Esophagus muscularis mucosa (tissue), 4 donors: ENCODE data around the gene EPHB1. TPM values are rescaled to one million over a fixed set of nuclear protein-coding genes. Genes with fewer than 3 reads are reported as not detected.
A peak's percentile ranks its signal among the peaks of the same experiment; 100 is the strongest.

Experiments
- DNase-seq: peaks from one replicate; pipeline ENCODE4 v3.0.0-alpha.2; 2017; ENCODE audit errors: extremely low spot score
- H3K27ac ChIP-seq, 4 donors: fragments of 200-600 bp; sonication (generic); replicated peaks in 1 of 4; 1 replicate in 3 of 4; 2 replicates in 1 of 4; pipeline ENCODE4 v1.5.1; 2016 to 2019; ENCODE audit warnings: mild to moderate bottlenecking in 1 of 4
- H3K27me3 ChIP-seq, 4 donors: fragments of 200-600 bp; sonication (generic); one replicate each; pipeline versions ENCODE4 v1.5.1 to v1.6.0; 2016 to 2019
- H3K36me3 ChIP-seq, 4 donors: fragments of 200-600 bp; sonication (generic); one replicate each; pipeline ENCODE4 v1.5.1; 2016 to 2019
- H3K4me1 ChIP-seq, 4 donors: fragments of 200-600 bp; sonication (generic); one replicate each; pipeline ENCODE4 v1.5.1; 2016 to 2019
- H3K4me3 ChIP-seq, 4 donors: fragments of 200-600 bp; sonication (generic); 1 replicate in 2 of 4; 2 replicates in 2 of 4; pipeline ENCODE4 v1.5.1; 2016 to 2019; ENCODE audit warnings: mild to moderate bottlenecking in 4 of 4, moderate library complexity in 1 of 4
- H3K9me3 ChIP-seq, 4 donors: fragments of 200-600 bp; sonication (generic); 1 replicate in 3 of 4; 2 replicates in 1 of 4; pipeline ENCODE4 v1.5.1; 2016 to 2019
- CTCF ChIP-seq, 3 experiments: fragments of 200-600 bp in 2 of 3; fragments of 450-650 bp in 1 of 3; sonication (generic) in 2 of 3; IDR thresholded peaks; one replicate each; pipeline ENCODE4 v1.5.1; 2017 to 2019; ENCODE audit warnings: antibody characterized with exemption in 3 of 3, mild to moderate bottlenecking in 2 of 3, moderate library complexity in 1 of 3
- EP300 ChIP-seq: sonication (generic); formaldehyde crosslinking; IDR thresholded peaks from one replicate; pipeline ENCODE4 v1.6.1; 2017; ENCODE audit warnings: antibody characterized with exemption
- POLR2A ChIP-seq: fragments of 450-650 bp; IDR thresholded peaks from one replicate; pipeline ENCODE4 v1.6.1; 2017; ENCODE audit warnings: antibody characterized with exemption, moderate library complexity, mild to moderate bottlenecking, low read depth
- POLR2AphosphoS5 ChIP-seq, 2 donors: sonication (generic); formaldehyde crosslinking; IDR thresholded peaks; one replicate each; pipeline ENCODE4 v1.6.1; 2017; ENCODE audit warnings: antibody characterized with exemption in 2 of 2
- WGBS: methylation state at CpG from one replicate; pipeline ENCODE4 v1.1.5; 2018; 5-methylcytosine and 5-hydroxymethylcytosine counted together
- intact Hi-C: fragments of 100-400 bp; cut with DNase I; formaldehyde crosslinking; loops from one replicate; pipeline ENCODE4 v1.15.1; 2023
- total RNA-seq, 4 donors: library from RNA; depleted of rRNA; stranded (reverse); fragments of >200 nt; gene quantifications; one replicate each; pipeline versions ENCODE4 v1.1.0 to v1.2.1, GENCODE V29; 2016

EPHB1 gene
- total RNA-seq, 4 donors from 2014 or later: under 0.01 to 6.1 (median 2.8) TPM

- TF ChIP-seq POLR2A (no peak), POLR2AphosphoS5 (IDR thresholded peaks at IDR 0.05) (no peak), CTCF (IDR thresholded peaks at IDR 0.05) (no peak), EP300 (no peak)
- Histone ChIP-seq H3K27me3 (no peaks in the 10 kb centered on the region), H3K27ac (no peak overlapping the region), H3K36me3 (no peaks in the 10 kb centered on the region), H3K9me3 (no peaks in the 10 kb centered on the region), H3K4me1 (no peaks in the 10 kb centered on the region), H3K4me3 (no peak overlapping the region)
- intact Hi-C loops: no loop called here
- 60% methylated on average over 3 of the region's 3 CpGs for WGBS
- DNase-seq: peak; percentile 68
These were observed 422.7 kb downstream of the EPHB1 start for GRCh38 chr3:135217730-135218129.

- no peaks in the 10 kb centered on the region for H3K27me3 ChIP-seq
- no peaks in the 10 kb centered on the region for H3K4me1 ChIP-seq
- peak; percentile 21 for DNase-seq
- no peaks in the 10 kb centered on the region for H3K9me3 ChIP-seq
- no peak for TF ChIP-seq POLR2AphosphoS5 (IDR thresholded peaks at IDR 0.05)
- TF ChIP-seq EP300: no peak
- no peak for TF ChIP-seq POLR2A
- no peak for TF ChIP-seq CTCF (IDR thresholded peaks at IDR 0.05)
- H3K27ac ChIP-seq: no peak overlapping the region
- no peak overlapping the region for H3K4me3 ChIP-seq
- no peaks in the 10 kb centered on the region for H3K36me3 ChIP-seq
- intact Hi-C loops: no loop called here
These were observed 423.2 kb downstream of the EPHB1 start for GRCh38 chr3:135218304-135218703.

GRCh38 chr3:135218782-135219181 is 423.7 kb downstream of the EPHB1 start:
- Histone ChIP-seq H3K27me3 (no peaks in the 10 kb centered on the region), H3K27ac (no peak overlapping the region), H3K36me3 (no peaks in the 10 kb centered on the region), H3K9me3 (no peaks in the 10 kb centered on the region), H3K4me1 (no peaks in the 10 kb centered on the region), H3K4me3 (no peak overlapping the region)
- intact Hi-C loops: no loop called here
- TF ChIP-seq POLR2AphosphoS5 (IDR thresholded peaks at IDR 0.05) (no peak), POLR2A (no peak), CTCF (IDR thresholded peaks at IDR 0.05) (no peak), EP300 (no peak)
- 88% methylated on average over 4 of the region's 4 CpGs for WGBS
- DNase-seq: peak; percentile 79

GRCh38 chr3:135224815-135225362 is 429.8 kb downstream of the EPHB1 start:
- intact Hi-C loops: no loop called here
- 87% methylated on average over 5 of the region's 5 CpGs for WGBS
- DNase-seq: no peak

More at GRCh38 chr3:135224815-135225362, 429.8 kb downstream of the EPHB1 start:
- no peak for TF ChIP-seq EP300
- no peak for TF ChIP-seq POLR2A
- TF ChIP-seq CTCF (IDR thresholded peaks at IDR 0.05): no peak
- no peak for TF ChIP-seq POLR2AphosphoS5 (IDR thresholded peaks at IDR 0.05)
- no peaks in the 10 kb centered on the region for H3K9me3 ChIP-seq
- H3K4me3 ChIP-seq: no peak overlapping the region
- no peak overlapping the region for H3K27ac ChIP-seq
- H3K36me3 ChIP-seq: no peaks in the 10 kb centered on the region
- peaks cover 0 to 13% (median 6%) of the 10 kb centered on the region in 4 donors for H3K4me1 ChIP-seq
- H3K27me3 ChIP-seq: no peaks in the 10 kb centered on the region
